Fibroblast of villous mesenchyme (primary cell): ENCODE measurements around the gene CHTOP. TPM values are rescaled to one million over a fixed set of nuclear protein-coding genes. Genes with fewer than 3 reads are reported as not detected.

Source experiments
- DNase-seq: peaks from one replicate; pipeline ENCODE4 v3.0.0-alpha.2; 2010; ENCODE audit warnings: low read depth
- H3K4me3 ChIP-seq: 2 replicates; pipeline ENCODE4 v1.5.1; 2011; ENCODE audit warnings: low read depth, mild to moderate bottlenecking, low read length
- total RNA-seq: library from RNA; depleted of rRNA; stranded (reverse); fragments of >200 nt; gene quantifications from 2 replicates; pipeline ENCODE4 v1.2.3, GENCODE V29; 2012
- TF ChIP-seq, protein P1 (sequence below): IDR thresholded peaks from 2 replicates; pipeline ENCODE4 v1.5.1; 2012; ENCODE audit warnings: low read depth, mild to moderate bottlenecking, low read length; ENCODE audit not compliant: insufficient read depth

The CHTOP gene
- total RNA-seq, 1 donor = 47.9 TPM

DNA sequence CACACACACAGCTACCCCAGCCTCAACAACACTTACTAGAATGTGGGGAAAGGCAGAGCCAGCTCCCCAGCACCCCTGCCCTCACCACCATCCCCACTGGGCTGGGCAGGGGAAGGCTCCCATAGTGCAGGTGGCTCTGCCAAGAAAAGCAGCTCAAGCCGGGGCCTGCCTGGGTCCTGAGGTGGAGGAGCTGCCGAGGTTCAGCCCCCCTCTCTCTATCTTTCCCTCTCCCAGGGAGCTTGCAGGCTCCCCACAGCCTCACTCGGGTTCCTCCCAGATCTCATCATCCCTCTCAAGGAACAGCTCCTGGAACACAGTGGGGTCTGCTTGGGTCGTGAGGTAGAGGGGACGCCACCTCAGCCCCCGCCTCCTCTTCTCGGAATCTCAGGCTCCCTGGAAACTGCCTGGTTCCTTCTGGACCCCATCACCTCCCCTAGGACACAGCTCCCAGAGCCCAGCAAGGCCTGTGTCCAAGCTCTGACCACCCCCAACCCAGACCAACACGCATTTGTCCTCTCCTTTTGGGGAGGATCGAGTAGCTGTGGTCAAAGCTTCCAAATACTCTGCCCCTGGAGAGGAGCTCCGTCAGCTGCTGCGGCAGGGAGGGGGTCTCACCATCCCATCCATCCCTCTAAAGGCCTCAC lies 21.6 kb upstream of the CHTOP start:
- no peak for DNase-seq
- TF ChIP-seq, protein P1, sequence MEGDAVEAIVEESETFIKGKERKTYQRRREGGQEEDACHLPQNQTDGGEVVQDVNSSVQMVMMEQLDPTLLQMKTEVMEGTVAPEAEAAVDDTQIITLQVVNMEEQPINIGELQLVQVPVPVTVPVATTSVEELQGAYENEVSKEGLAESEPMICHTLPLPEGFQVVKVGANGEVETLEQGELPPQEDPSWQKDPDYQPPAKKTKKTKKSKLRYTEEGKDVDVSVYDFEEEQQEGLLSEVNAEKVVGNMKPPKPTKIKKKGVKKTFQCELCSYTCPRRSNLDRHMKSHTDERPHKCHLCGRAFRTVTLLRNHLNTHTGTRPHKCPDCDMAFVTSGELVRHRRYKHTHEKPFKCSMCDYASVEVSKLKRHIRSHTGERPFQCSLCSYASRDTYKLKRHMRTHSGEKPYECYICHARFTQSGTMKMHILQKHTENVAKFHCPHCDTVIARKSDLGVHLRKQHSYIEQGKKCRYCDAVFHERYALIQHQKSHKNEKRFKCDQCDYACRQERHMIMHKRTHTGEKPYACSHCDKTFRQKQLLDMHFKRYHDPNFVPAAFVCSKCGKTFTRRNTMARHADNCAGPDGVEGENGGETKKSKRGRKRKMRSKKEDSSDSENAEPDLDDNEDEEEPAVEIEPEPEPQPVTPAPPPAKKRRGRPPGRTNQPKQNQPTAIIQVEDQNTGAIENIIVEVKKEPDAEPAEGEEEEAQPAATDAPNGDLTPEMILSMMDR = no peak
- peak overlapping the region; percentile 62 for H3K4me3 ChIP-seq

DNA sequence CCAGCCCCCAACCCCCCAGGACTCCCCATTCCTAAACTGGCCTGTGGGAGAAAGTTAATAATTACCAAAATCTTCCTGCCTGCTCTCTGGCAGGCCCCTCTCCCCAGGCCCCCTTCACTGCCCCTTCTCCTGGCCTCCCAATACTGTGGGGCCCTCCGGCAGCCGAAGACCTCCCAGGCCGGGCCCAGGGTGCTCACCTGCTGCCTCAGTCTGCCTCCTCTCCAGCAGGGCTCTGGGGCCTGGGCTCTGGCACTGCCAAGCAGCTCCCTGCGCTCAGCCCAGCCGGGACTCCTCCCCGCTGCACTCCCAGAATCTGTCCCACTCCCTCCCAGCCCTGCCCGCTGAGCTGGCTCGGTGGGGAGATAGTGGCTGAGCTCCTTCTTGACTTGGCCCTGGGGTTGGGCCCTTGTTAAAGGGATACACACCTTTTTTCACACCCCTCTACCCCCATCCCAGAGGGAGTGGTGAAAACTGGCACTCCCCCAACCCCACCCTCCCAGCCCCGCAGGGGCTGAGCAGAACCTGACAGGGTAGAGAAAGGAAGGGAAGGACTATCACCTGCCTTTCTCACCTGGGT lies 21.0 kb upstream of the CHTOP start, which contains the start of gene S100A16:
Gene S100A16 (minus strand): TSS at position 383 of the 577 bp plus-strand sequence. CDS start 4,986 bp downstream, outside the sequence.
- DNase-seq = peak; percentile 56
- H3K4me3 ChIP-seq = peak within 1 kb of the TSS; percentile 62
- TF ChIP-seq, protein P1 = no peak

GRCh38 chr1:153613406-153613805 lies 20.5 kb upstream of the CHTOP start:
- peak overlapping the region; percentile 62 for H3K4me3 ChIP-seq
- TF ChIP-seq, protein P1 = no peak
- DNase-seq = no peak

DNA sequence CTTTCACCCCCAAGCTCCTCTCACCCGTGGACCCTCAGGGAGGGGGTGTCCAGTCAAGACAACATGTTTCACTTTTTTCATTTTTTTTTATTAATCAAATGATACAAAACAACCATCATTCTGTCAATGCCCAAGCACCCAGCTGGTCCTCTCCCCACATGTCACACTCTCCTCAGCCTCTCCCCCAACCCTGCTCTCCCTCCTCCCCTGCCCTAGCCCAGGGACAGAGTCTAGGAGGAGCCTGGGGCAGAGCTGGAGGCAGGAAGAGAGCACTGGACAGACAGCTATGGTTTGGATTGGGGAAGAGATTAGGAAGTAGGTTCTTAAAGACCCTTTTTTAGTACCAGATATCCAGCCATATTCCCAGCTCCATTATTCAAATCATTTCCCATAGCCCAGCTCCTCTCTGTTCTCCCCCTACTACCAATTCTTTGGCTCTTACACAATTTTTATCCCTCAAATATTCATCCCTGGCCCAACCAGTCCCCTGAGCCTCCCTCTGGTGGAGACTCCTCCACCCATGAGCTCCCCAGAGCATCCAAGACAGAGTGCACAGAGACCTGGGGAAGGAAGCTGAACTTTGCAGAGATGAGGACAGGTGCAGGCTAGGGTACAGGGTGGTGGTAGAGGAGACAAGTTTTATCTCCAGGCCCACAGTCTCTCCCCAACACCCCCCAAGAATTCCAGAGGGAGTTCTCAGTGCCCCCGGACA lies 19.5 kb upstream of the CHTOP start:
- no peak for DNase-seq
- TF ChIP-seq, protein P1 = peak; percentile 12
- H3K4me3 ChIP-seq = no peak overlapping the region

GRCh38 chr1:153614906-153615305 lies 19.0 kb upstream of the CHTOP start:
- TF ChIP-seq, protein P1 = no peak
- H3K4me3 ChIP-seq = no peak overlapping the region
- no peak for DNase-seq

- no peak for DNase-seq
- no peak overlapping the region for H3K4me3 ChIP-seq
- TF ChIP-seq, protein P1 = no peak
Observed at GRCh38 chr1:153615406-153615805, 18.5 kb upstream of the CHTOP start.
